Glomerular visceral epithelial cell (primary cell): Measurements from ENCODE around the gene ADAMTS4.

Source experiments
- DNase-seq: peaks from one replicate; pipeline ENCODE4 v3.0.0-alpha.2; 2016; ENCODE audit errors: extremely low spot score

The ADAMTS4 gene

GRCh38 chr1:161196111-161196510 lies 2.7 kb downstream of the ADAMTS4 start:
- DNase-seq = no peak

- DNase-seq = no peak
These were observed 3.7 kb downstream of the ADAMTS4 start for GRCh38 chr1:161195171-161195570.

GRCh38 chr1:161193561-161194235 lies 5.2 kb downstream of the ADAMTS4 start:
- DNase-seq = no peak

- peak; percentile 73 for DNase-seq
These were observed 6.1 kb downstream of the ADAMTS4 start for GRCh38 chr1:161192476-161193465.

DNA sequence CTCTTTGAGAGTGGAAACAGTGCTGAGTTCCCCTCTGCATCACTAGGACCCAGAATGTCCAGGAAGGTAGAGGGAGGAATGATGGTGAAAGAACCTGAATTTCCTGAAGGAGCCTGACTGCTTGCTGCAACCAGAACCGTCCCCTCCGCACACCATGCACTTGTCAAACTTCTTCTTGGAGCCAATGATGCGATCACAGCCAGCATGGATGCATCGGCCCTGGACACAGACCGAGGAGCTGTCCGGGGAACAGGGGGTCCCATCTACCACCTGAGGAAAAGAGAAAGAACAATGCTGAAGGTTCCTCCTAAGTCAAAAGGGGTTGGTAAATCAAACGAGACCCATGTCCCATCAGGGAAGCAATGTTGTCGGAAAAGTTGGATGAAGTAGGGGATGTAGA lies 6.9 kb downstream of the ADAMTS4 start:
- no peak for DNase-seq

- DNase-seq = no peak
These were observed 7.8 kb downstream of the ADAMTS4 start for GRCh38 chr1:161190962-161191521.

GRCh38 chr1:161189036-161189435 lies 9.8 kb downstream of the ADAMTS4 start:
- no peak for DNase-seq

DNA sequence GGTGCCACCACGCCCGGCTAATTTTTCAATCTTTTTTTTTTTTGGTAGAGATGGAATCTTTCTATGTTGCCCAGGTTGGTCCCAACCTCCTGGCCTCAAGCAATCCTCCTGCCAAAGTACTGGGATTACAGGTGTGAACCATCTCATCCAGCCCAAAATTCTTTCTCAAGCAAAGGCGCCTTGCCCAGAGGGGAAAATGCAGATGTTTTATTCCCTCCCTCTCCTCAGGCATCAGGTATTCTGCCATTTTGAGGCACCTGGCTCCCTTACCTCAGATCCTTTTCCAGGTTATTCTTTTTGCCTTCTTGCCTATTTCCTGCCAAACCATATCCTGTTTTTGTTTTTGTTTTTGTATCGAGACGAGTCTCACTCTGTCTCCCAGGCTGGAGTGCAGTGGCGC lies 10.5 kb downstream of the ADAMTS4 start:
- DNase-seq = no peak

GRCh38 chr1:161187311-161187710 lies 11.5 kb downstream of the ADAMTS4 start:
- DNase-seq = no peak

GRCh38 chr1:161185732-161186311 lies 13.0 kb downstream of the ADAMTS4 start:
- DNase-seq = no peak

DNA sequence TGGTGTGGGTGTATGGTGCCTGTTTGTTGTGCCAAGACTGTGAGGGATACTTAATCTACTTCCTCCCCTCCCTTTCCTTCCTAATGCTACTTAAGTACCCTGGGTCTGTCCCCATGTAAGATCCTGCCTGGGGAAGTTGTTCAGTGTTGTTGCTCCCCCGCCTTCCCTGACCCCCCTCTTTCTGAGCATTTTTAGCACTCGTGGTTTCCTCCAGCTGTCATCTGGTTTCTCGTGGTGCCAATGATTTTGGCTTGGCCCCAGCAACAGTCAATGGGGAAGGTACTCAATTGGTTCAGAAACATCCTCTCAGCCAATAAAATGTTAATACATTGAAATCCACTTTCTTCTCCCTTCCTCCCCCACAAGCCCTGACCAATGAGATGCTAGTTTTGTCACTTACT lies 13.6 kb downstream of the ADAMTS4 start:
- DNase-seq = peak; percentile 43

DNA sequence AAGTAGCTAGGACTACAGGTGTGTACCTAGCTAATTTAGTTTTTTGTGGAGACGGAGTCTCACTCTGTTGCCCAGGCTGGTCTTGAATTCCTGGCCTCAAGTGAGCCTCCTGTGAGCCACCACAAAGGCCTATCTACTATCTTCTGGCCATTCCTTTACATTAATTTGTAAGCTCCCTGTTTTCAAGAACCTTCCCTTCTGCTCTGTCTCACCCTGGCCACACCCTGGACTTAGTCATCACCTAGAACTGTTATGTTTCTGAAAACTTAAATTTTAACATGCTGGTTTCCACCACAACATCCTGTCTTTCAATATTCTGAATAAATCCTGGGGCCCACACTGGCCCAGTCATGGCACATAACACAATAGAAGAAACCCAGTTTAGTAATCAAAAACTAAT lies 16.6 kb downstream of the ADAMTS4 start:
- DNase-seq = peak; percentile 60

DNA sequence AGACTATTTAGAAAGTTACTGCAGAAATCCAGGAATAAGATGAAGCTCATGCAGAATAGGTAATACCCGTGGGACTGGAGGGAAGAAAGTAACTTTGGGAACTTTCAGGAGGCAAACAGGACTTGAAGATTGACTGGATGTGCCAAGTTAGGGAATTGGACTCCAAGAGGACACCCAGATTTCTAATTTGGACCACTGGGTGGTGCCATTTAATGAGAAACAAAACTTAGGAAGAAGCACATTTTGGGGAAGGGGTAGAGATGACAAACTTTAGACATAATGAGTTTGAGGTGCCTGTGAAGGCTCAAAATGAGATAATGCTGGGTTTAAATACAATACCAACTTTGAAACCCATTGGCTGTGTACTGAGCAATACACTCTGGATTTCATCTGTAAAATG lies 18.2 kb downstream of the ADAMTS4 start:
- no peak for DNase-seq

- no peak for DNase-seq
These were observed 19.2 kb downstream of the ADAMTS4 start for GRCh38 chr1:161179698-161180097.

GRCh38 chr1:161177936-161178244 lies 21.0 kb downstream of the ADAMTS4 start:
- no peak for DNase-seq

GRCh38 chr1:161177112-161177935 lies 21.5 kb downstream of the ADAMTS4 start, which contains the start of gene B4GALT3:
TSS of gene B4GALT3 (minus strand) at chr1:161177507. CDS start at chr1:161176060, 1,447 bp downstream.
- DNase-seq = peak; percentile 80

DNA sequence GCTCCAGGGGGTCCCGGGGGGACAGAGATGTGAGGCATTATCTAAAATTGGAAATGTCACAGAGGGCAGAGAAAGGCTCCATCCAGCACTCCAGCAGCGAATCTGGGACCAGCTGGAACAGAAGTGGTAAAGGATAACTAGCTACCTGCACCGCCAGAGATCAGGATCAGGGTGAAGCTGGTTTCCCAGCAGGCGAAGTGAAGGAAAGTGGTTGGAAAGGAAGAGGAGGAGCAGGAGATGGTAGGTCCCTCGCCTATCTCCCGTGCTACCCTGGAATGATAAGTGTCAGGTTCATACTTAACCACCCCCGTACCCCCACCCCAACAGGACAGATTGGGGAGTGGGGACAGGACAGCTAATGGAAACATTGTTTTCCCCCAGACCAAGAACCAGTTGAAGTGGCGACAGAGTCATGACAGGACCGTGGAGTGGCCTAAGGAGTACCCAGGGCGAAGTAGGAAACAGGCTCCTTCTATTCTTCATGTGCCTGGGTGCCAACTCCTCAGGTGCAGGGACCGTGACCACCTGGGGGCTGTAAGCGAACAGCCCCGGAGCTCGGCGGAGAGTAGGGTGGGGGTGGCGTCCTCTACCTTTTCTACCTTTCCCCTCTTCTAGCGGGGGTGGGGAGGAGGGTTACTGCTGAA lies 22.3 kb downstream of the ADAMTS4 start:
- DNase-seq = no peak

GRCh38 chr1:161175771-161176453 lies 22.9 kb downstream of the ADAMTS4 start:
- DNase-seq = no peak

DNA sequence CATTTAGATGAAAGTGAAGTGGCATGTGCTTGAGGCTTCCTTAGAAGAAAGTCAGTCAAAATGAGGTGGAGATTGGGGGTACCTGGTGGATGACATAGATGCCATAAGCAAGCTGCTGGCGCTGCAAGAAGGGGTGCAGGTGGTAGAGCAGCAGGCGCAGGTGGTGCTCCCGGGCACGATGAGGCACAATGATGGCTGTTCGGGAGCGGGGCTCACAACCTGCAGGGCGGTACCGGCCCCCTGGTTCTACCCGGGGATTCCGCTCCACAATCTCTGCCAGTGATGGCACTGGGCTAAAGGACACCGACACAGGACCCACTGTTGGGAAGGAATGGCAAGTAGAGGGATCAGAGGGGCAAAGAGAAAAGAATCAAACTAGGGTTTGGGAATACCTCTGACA lies 23.9 kb downstream of the ADAMTS4 start:
- DNase-seq = no peak

- DNase-seq = no peak
These were observed 25.1 kb downstream of the ADAMTS4 start for GRCh38 chr1:161173711-161174110.
